Lower leg skin (tissue), 4 donors: ENCODE results near the gene FAM156A. TPM values are rescaled to one million over a fixed set of nuclear protein-coding genes. Genes with fewer than 3 reads are reported as not detected.
A peak's percentile ranks its signal among the peaks of the same experiment; 100 is the strongest.
"Not testable (repeated sequence)": the region's sequence is repeated elsewhere in the genome, so short reads cannot be mapped to it uniquely, and the experiment has no call there.

Experiments
- DNase-seq, 2 donors: peaks; one replicate each; pipeline ENCODE4 v3.0.0-alpha.2; 2019; ENCODE audit warnings: low spot score in 2 of 2
- H3K4me3 ChIP-seq: fragments of 200-600 bp; sonication (generic); 2 replicates; pipeline ENCODE4 v1.5.1; 2017; ENCODE audit warnings: mild to moderate bottlenecking, low read depth; ENCODE audit not compliant: poor library complexity, severe bottlenecking
- CTCF ChIP-seq, 3 donors: fragments of 450-650 bp; IDR thresholded peaks; one replicate each; pipeline ENCODE4 v1.5.1; 2016; ENCODE audit warnings: antibody characterized with exemption in 3 of 3, mild to moderate bottlenecking in 3 of 3, moderate library complexity in 2 of 3
- POLR2A ChIP-seq, 2 donors: fragments of 450-650 bp; IDR thresholded peaks; one replicate each; pipeline ENCODE4 v1.6.1; 2016 to 2017; ENCODE audit warnings: antibody characterized with exemption in 2 of 2, mild to moderate bottlenecking in 1 of 2, moderate library complexity in 1 of 2
- WGBS, 2 donors: methylation state at CpG; one replicate each; pipeline ENCODE4 v1.1.5; 2018; 5-methylcytosine and 5-hydroxymethylcytosine counted together
- intact Hi-C: fragments of 100-400 bp; cut with DNase I; formaldehyde crosslinking; loops from one replicate; pipeline ENCODE4 v1.15.0; 2023; ENCODE audit warnings: low total_unique reads
- total RNA-seq, 4 donors: library from RNA; depleted of rRNA; stranded (reverse); fragments of >200 nt; gene quantifications; one replicate each; pipeline ENCODE4 v1.1.0, GENCODE V29; 2016

Gene FAM156A
- total RNA-seq, 4 donors from 2014 or later, result 12.7 to 19.1 (median 16.5) TPM

- 4 to 6% methylated on average over 27 of the region's 27 CpGs for WGBS, 2 donors
- peak overlapping the region; percentile 9 for H3K4me3 ChIP-seq
- intact Hi-C loops, result no loop called here
- no peak for TF ChIP-seq CTCF (IDR thresholded peaks at IDR 0.05)
- no peak for TF ChIP-seq POLR2A (IDR thresholded peaks at IDR 0.05)
- no peak for DNase-seq
These were observed 24.2 kb downstream of the FAM156A start for GRCh38 chrX:52933976-52934703.

- TF ChIP-seq POLR2A (IDR thresholded peaks at IDR 0.05) (no peak), CTCF (IDR thresholded peaks at IDR 0.05) (no peak)
- intact Hi-C loops, result no loop called here
- DNase-seq, result no peak
- H3K4me3 ChIP-seq, result no peak overlapping the region
- 83 to 100% methylated on average over 2 of the region's 2 CpGs for WGBS, 2 donors
These were observed 25.1 kb downstream of the FAM156A start for GRCh38 chrX:52933213-52933612.

GRCh38 chrX:52930214-52930613, 28.1 kb downstream of the FAM156A start:
- H3K4me3 ChIP-seq, intact Hi-C loops, DNase-seq: not testable (repeated sequence)
- WGBS, 2 donors, result 80 to 90% methylated on average over 6 of the region's 6 CpGs

GRCh38 chrX:52923781-52924241, 34.5 kb downstream of the FAM156A start:
- DNase-seq, result peak in 1 of 2 donors; percentile 71
- H3K4me3 ChIP-seq, result no peak overlapping the region
- WGBS, 2 donors, result 34 to 43% methylated on average over 4 of the region's 4 CpGs
- TF ChIP-seq CTCF (IDR thresholded peaks at IDR 0.05), result no peak
- TF ChIP-seq POLR2A (IDR thresholded peaks at IDR 0.05), result no peak
- intact Hi-C loops, result no loop called here

GRCh38 chrX:52914704-52915103, 43.6 kb downstream of the FAM156A start:
- H3K4me3 ChIP-seq, DNase-seq, intact Hi-C loops: not testable (repeated sequence)
- no CpG with 5 or more reads among the region's 3 CpGs for WGBS, 2 donors

- intact Hi-C loops, DNase-seq, H3K4me3 ChIP-seq: not testable (repeated sequence)
- WGBS, 2 donors, result no CpG with 5 or more reads among the region's 9 CpGs
These were observed 44.6 kb downstream of the FAM156A start for GRCh38 chrX:52913681-52914080.

- H3K4me3 ChIP-seq, intact Hi-C loops, DNase-seq: not testable (repeated sequence)
- no CpG with 5 or more reads among the region's 12 CpGs for WGBS, 2 donors
These were observed 48.9 kb downstream of the FAM156A start for GRCh38 chrX:52909313-52909969.

GRCh38 chrX:52907900-52908299, 50.4 kb downstream of the FAM156A start:
- no CpG with 5 or more reads among the region's 17 CpGs for WGBS, 2 donors
- DNase-seq, intact Hi-C loops, H3K4me3 ChIP-seq: not testable (repeated sequence)

- intact Hi-C loops, DNase-seq: not testable (repeated sequence)
- no CpG with 5 or more reads among the region's 17 CpGs for WGBS, 2 donors
These were observed 51.2 kb downstream of the FAM156A start for GRCh38 chrX:52907137-52907536.

GRCh38 chrX:52906072-52906471, 52.2 kb downstream of the FAM156A start:
- H3K4me3 ChIP-seq, DNase-seq, intact Hi-C loops: not testable (repeated sequence)
- no CpG with 5 or more reads among the region's 4 CpGs for WGBS, 2 donors

More at GRCh38 chrX:52907137-52907536, 51.2 kb downstream of the FAM156A start:
- not testable (repeated sequence) for H3K4me3 ChIP-seq

GRCh38 chrX:52905531-52905930, 52.8 kb downstream of the FAM156A start:
- intact Hi-C loops, DNase-seq, H3K4me3 ChIP-seq: not testable (repeated sequence)
- no CpG with 5 or more reads among the region's 10 CpGs for WGBS, 2 donors
